Measurements from ENCODE around the gene KCNA1. TPM values are rescaled to one million over a fixed set of nuclear protein-coding genes. Genes with fewer than 3 reads are reported as not detected.
"Not testable (repeated sequence)": the region's sequence is repeated elsewhere in the genome, so short reads cannot be mapped to it uniquely, and the experiment has no call there.

The KCNA1 gene
- polyA plus RNA-seq, 1 donor (not counting 4 experiments of a cell fraction or from before 2014, with no cell fraction given): not detected

- H3K27me3 ChIP-seq (ENCODE audit: control insufficient read depth, extremely low read depth, insufficient read depth, low read length): no peaks in the 10 kb centered on the region
- no peak overlapping the region for H3K4me2 ChIP-seq (ENCODE audit: control insufficient read depth, extremely low read depth, insufficient read depth, low read depth, low read length)
- H3K79me2 ChIP-seq (ENCODE audit: control insufficient read depth, insufficient read depth, low read length): no peaks in the 10 kb centered on the region
- no peaks in the 10 kb centered on the region for H3K36me3 ChIP-seq (ENCODE audit: control insufficient read depth in 2 of 2, extremely low read depth in 1 of 2, insufficient read depth in 2 of 2, low read length in 2 of 2)
- H2AFZ ChIP-seq (ENCODE audit: control insufficient read depth, low read length): no peak overlapping the region
- no peak overlapping the region for H3K27ac ChIP-seq (ENCODE audit: control insufficient read depth, insufficient read depth, low read length)
- H3K9me3 ChIP-seq (ENCODE audit: control insufficient read depth, low read depth, low read length): no peaks in the 10 kb centered on the region
- H3K9me1 ChIP-seq (ENCODE audit: control insufficient read depth, extremely low read depth, insufficient read depth, low read length): no peaks in the 10 kb centered on the region
- no peak for TF ChIP-seq EZH2 (IDR thresholded peaks at IDR 0.05; ENCODE audit: low read length)
- TF ChIP-seq CTCF (optimal IDR thresholded peaks at IDR 0.05 in 1 of 3, IDR thresholded peaks at IDR 0.05 in 1 of 3, conservative IDR thresholded peaks at IDR 0.05 in 1 of 3; ENCODE audit: extremely low read depth in 1 of 3, insufficient read depth in 2 of 3, low read length in 3 of 3): no peak
- H3K9ac ChIP-seq (ENCODE audit: control insufficient read depth, extremely low read depth, insufficient read depth, low read length): no peak overlapping the region
- no peak for FAIRE-seq
- DNase-seq (ENCODE audit: low read depth, low spot score): no peak
- no peaks in the 10 kb centered on the region for H3K4me1 ChIP-seq (ENCODE audit: control insufficient read depth, extremely low read depth, insufficient read depth, low read length)
- dilution Hi-C loops (cut with MboI; ENCODE audit: extremely low pct_ligation_motif_present, low sequenced_read_pairs): no loop called here
- no peaks in the 10 kb centered on the region for H4K20me1 ChIP-seq (ENCODE audit: control insufficient read depth, extremely low read depth, insufficient read depth, low read length)
- no peak overlapping the region for H3K4me3 ChIP-seq (ENCODE audit: control insufficient read depth in 2 of 3, extremely low read depth in 1 of 3, insufficient read depth in 2 of 3, low read depth in 1 of 3, low read length in 3 of 3)
These were observed 35.0 kb upstream of the KCNA1 start for GRCh38 chr12:4874671-4875070.

- FAIRE-seq; H3K27ac ChIP-seq (ENCODE audit: control insufficient read depth, insufficient read depth, low read length); DNase-seq (ENCODE audit: low read depth, low spot score); H3K36me3 ChIP-seq (ENCODE audit: control insufficient read depth in 2 of 2, extremely low read depth in 1 of 2, insufficient read depth in 2 of 2, low read length in 2 of 2); H3K9ac ChIP-seq (ENCODE audit: control insufficient read depth, extremely low read depth, insufficient read depth, low read length); H2AFZ ChIP-seq (ENCODE audit: control insufficient read depth, low read length); H3K4me2 ChIP-seq (ENCODE audit: control insufficient read depth, extremely low read depth, insufficient read depth, low read depth, low read length); H4K20me1 ChIP-seq (ENCODE audit: control insufficient read depth, extremely low read depth, insufficient read depth, low read length); H3K79me2 ChIP-seq (ENCODE audit: control insufficient read depth, insufficient read depth, low read length); H3K9me1 ChIP-seq (ENCODE audit: control insufficient read depth, extremely low read depth, insufficient read depth, low read length); H3K27me3 ChIP-seq (ENCODE audit: control insufficient read depth, extremely low read depth, insufficient read depth, low read length); H3K9me3 ChIP-seq (ENCODE audit: control insufficient read depth, low read depth, low read length); dilution Hi-C loops (cut with MboI; ENCODE audit: extremely low pct_ligation_motif_present, low sequenced_read_pairs); H3K4me3 ChIP-seq (ENCODE audit: control insufficient read depth in 2 of 3, extremely low read depth in 1 of 3, insufficient read depth in 2 of 3, low read depth in 1 of 3, low read length in 3 of 3); H3K4me1 ChIP-seq (ENCODE audit: control insufficient read depth, extremely low read depth, insufficient read depth, low read length): not testable (repeated sequence)
These were observed 30.2 kb upstream of the KCNA1 start for GRCh38 chr12:4879481-4879880.
